ENCODE results near the gene DCAF4. TPM values are rescaled to one million over a fixed set of nuclear protein-coding genes. Genes with fewer than 3 reads are reported as not detected.
A peak's percentile ranks its signal among the peaks of the same experiment; 100 is the strongest.

The DCAF4 gene
- polyA plus RNA-seq, 1 of the 3 experiments (the other 2 are of a cell fraction): 17.9 TPM

GRCh38 chr14:72974661-72975060 is 48.4 kb downstream of the DCAF4 start (continued):
- TF ChIP-seq JUND (IDR thresholded peaks at IDR 0.05) (no peak), TEAD4 (IDR thresholded peaks at IDR 0.05; ENCODE audit: borderline replicate concordance, insufficient read depth) (no peak), GATA2 (CRISPR knock-in tag; IDR thresholded peaks at IDR 0.05) (no peak), MEF2A (IDR thresholded peaks at IDR 0.05; ENCODE audit: borderline replicate concordance, low read depth) (no peak), RFX5 (IDR thresholded peaks at IDR 0.05; ENCODE audit: low read length) (no peak), FOXM1 (IDR thresholded peaks at IDR 0.05; ENCODE audit: low read depth) (no peak), NRF1 (IDR thresholded peaks at IDR 0.05; ENCODE audit: low read depth, low read length) (no peak), FOSL2 (IDR thresholded peaks at IDR 0.05; ENCODE audit: borderline replicate concordance, low read depth) (no peak), POLR2AphosphoS5 (IDR thresholded peaks at IDR 0.05; ENCODE audit: low read depth, low read length) (no peak)

GRCh38 chr14:72975770-72976169 is 49.5 kb downstream of the DCAF4 start:
- Histone ChIP-seq H3K27ac (ENCODE audit: low read depth in 2 of 2, low read length in 1 of 2) (no peak overlapping the region), H3K9ac (no peak overlapping the region), H3K27me3 (ENCODE audit: insufficient read depth) (no peaks in the 10 kb centered on the region), H2AFZ (ENCODE audit: low read depth) (no peak overlapping the region), H3K4me3 (ENCODE audit: low read depth in 2 of 2, low read length in 1 of 2) (no peak overlapping the region), H3K9me3 (no peaks in the 10 kb centered on the region), H3K36me3 (replicated peaks in 1 of 2; ENCODE audit: control insufficient read depth in 1 of 2, insufficient read depth in 2 of 2, low read length in 1 of 2) (peaks cover 41 to 54% of the 10 kb centered on the region in 2 experiments), H3K4me2 (no peak overlapping the region), H3K9me2 (no peaks in the 10 kb centered on the region), H3K4me1 (ENCODE audit: control insufficient read depth in 1 of 2, insufficient read depth in 2 of 2, low read depth in 1 of 2, low read length in 1 of 2) (no peaks in the 10 kb centered on the region), H4K20me1 (ENCODE audit: insufficient read depth) (no peaks in the 10 kb centered on the region), H3K79me2 (ENCODE audit: insufficient read depth) (no peaks in the 10 kb centered on the region), H3F3A (replicated peaks; ENCODE audit: insufficient read depth) (no peaks in the 10 kb centered on the region)
- 86% methylated on average over 4 of the region's 4 CpGs for WGBS (ENCODE audit: low lambda C conversion rate)
- ChIA-PET POLR2A (interaction anchor here (1.2 kb wide), 1 partner anchor 10 kb away, joined by 3 read pairs; no protein-coding TSS in a partner anchor), CTCF (interaction anchor here (1.2 to 1.5 kb wide), 2 partner anchors 14 to 27 kb away, joined by 3 to 4 read pairs; no protein-coding TSS in a partner anchor)
- TF ChIP-seq RXRA (IDR thresholded peaks at IDR 0.05; ENCODE audit: borderline replicate concordance, low read depth) (no peak), ELF1 (IDR thresholded peaks at IDR 0.05) (no peak), FOXM1 (IDR thresholded peaks at IDR 0.05; ENCODE audit: low read depth) (no peak), RFX5 (IDR thresholded peaks at IDR 0.05; ENCODE audit: low read length) (no peak), CTCF (IDR thresholded peaks at IDR 0.05) (0 out of 2 replicates have a peak, but pooled peaks have one; percentile 18), GABPA (IDR thresholded peaks at IDR 0.05; ENCODE audit: low read depth) (no peak), YY1 (IDR thresholded peaks at IDR 0.05; ENCODE audit: low read depth) (no peak)
- DNase-seq: no peak

GRCh38 chr14:72978856-72979255 is 52.6 kb downstream of the DCAF4 start:
- Histone ChIP-seq H3K9ac (no peak overlapping the region), H3K4me1 (ENCODE audit: control insufficient read depth in 1 of 2, insufficient read depth in 2 of 2, low read depth in 1 of 2, low read length in 1 of 2) (no peaks in the 10 kb centered on the region), H4K20me1 (ENCODE audit: insufficient read depth) (no peaks in the 10 kb centered on the region), H3K36me3 (replicated peaks in 1 of 2; ENCODE audit: control insufficient read depth in 1 of 2, insufficient read depth in 2 of 2, low read length in 1 of 2) (peaks cover 32 to 54% of the 10 kb centered on the region in 2 experiments), H3K27me3 (ENCODE audit: insufficient read depth) (no peaks in the 10 kb centered on the region), H3K4me3 (ENCODE audit: low read depth in 2 of 2, low read length in 1 of 2) (no peak overlapping the region), H2AFZ (ENCODE audit: low read depth) (no peak overlapping the region), H3K9me2 (no peaks in the 10 kb centered on the region), H3K9me3 (no peaks in the 10 kb centered on the region), H3K4me2 (no peak overlapping the region), H3K27ac (ENCODE audit: low read depth in 2 of 2, low read length in 1 of 2) (no peak overlapping the region), H3K79me2 (ENCODE audit: insufficient read depth) (no peaks in the 10 kb centered on the region), H3F3A (replicated peaks; ENCODE audit: insufficient read depth) (no peaks in the 10 kb centered on the region)
- no peak for DNase-seq
- no peak for TF ChIP-seq FOXM1 (IDR thresholded peaks at IDR 0.05; ENCODE audit: low read depth)
- no peak for TF ChIP-seq USF1 (IDR thresholded peaks at IDR 0.05; ENCODE audit: borderline replicate concordance, low read depth)
- CTCF ChIA-PET: interaction anchor here (2.1 kb wide), 1 partner anchor 30 kb away, joined by 7 read pairs; no protein-coding TSS in a partner anchor
- POLR2A ChIA-PET: no interaction called here
- 90% methylated on average over 6 of the region's 9 CpGs for WGBS (ENCODE audit: low lambda C conversion rate)
